EH (cell line): ENCODE results near the gene NEK8.
"Not testable (repeated sequence)": the region's sequence is repeated elsewhere in the genome, so short reads cannot be mapped to it uniquely, and the experiment has no call there.

Experiments used
- DNase-seq: peaks from one replicate; pipeline ENCODE4 v3.0.0-alpha.2; 2015; ENCODE audit warnings: low read depth

NEK8 gene

DNA sequence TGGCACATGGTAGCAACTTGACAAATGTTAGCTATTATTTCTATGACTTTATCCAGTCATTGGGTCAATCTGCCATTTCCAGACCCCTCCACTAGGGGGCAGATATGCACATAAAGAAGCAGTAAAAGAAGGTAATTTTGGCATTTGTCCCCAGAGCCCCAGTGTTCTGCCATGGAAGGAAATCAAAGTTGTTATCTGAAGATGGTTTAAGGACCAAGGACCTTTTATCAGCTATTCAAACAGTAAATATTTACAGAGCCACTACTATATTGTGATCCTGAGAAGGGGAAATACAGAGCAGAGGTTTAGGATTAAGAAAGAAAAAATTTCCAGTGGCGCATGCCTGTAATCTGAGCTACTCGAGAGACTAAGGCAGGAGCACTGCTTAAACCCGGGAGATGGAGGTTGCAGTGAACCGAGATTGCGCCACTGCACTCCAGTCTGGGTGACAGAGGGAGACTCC is 35.2 kb downstream of the NEK8 start:
- peak; percentile 80 for DNase-seq

DNA sequence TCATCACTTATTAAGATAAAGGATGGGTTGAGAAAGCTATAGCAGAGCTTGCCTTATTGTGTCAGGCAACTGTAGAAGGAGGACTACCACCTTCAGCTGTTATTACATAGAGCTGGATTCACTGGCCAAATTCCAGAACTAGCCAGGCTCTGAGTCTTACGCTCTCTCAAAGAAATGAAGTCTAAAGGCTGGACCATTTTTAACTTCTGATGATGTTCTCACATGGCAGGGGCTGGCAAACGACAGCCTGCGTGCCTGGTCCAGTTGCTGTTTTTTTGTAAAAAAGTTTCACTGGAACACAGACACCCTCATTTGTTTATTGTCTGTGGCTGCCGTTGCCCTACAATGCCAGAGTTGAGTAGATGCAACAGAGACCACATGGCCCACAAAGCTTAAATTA is 36.5 kb downstream of the NEK8 start:
- DNase-seq: no peak

DNA sequence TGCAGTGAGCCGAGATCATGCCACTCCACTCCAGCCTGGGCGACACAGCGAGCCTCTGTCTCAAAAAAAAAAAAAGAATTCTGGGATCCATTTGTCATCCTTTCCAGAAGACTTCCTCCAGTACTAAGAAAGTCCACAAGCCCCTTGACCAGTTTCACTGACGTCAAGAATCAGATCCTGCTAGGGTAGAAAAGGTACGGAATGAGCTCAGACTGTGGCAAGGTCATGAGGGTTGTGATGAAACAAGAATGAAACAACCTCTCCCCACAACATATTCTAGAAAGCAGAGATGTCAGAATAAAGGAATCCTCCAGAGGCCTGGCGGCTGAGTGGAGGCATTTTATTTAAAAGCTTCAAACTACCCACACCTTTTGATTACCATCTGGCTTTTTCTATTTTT is 45.1 kb downstream of the NEK8 start:
- no peak for DNase-seq

DNA sequence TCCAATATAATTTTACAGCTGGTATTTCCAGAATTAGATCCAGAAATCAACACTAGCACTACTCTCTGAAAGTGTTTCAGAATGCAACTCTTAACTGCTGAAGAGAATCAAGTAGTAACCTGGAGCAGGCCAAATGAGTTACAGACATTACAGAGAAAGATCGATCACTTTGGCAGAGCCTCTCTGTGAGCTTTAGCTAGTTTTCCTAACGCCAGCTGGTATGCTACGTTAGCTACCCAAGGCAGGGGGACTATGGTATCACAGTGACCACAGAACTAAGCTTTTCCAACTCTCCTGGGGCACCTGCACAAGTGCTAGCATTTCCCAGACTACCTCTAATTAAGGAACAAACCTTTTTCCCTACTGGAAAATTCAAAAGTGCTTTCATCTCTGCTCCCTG is 45.6 kb downstream of the NEK8 start:
- DNase-seq: no peak

DNA sequence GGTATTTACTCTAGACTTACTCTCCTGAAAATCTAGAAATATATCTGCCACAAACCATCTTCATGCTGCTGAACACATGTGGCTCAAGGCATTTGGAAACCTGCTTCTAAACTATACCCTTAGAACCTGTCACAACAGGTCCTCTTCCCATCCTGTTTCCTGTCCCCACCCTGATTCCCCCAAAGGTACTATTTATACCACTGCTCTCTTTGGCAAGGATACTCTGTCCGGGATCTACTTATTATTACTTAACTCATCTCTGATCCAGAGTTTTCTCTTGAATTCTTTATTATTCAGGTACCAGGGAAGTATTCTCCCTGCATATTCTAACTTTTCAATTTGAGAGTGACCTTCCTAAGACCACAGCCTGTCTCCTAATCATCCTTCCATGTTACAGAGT is 48.6 kb downstream of the NEK8 start:
- DNase-seq: no peak

DNA sequence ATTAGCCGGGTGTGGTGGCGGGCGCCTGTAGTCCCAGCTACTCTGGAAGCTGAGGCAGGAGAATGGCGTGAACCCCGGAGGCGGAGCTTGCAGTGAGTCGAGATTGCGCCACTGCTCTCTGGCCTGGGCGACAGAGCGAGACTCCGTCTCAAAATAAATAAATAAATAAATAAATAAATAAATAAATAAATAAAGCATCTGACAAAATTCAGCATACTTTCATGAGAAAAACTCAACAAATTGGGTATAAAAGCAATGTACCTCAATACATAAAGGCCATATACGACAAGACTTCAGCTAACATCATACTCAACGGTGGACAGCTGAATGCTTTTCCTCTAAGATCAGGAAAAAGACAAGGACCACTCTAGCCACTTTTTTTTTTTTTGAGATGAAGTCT is 51.0 kb downstream of the NEK8 start:
- DNase-seq: not testable (repeated sequence)

DNA sequence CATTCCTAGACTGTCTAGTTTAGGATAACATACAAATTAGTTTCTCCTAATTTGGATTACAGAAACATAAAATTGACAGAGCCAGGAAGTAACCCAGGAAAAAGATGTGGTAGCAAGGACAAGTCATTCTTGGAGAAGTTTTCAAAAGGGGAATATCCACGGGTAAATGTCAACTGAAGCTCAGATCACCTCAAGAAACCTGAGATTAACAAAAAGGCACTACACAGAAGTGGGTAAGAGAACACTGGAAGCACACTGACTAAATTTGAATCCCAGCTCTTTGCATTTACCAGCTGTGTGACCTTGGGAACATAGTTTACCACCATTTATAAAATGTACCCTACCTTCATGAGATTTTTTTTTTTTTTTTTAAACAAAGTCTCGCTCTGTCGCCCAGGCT is 54.6 kb downstream of the NEK8 start:
- no peak for DNase-seq

DNA sequence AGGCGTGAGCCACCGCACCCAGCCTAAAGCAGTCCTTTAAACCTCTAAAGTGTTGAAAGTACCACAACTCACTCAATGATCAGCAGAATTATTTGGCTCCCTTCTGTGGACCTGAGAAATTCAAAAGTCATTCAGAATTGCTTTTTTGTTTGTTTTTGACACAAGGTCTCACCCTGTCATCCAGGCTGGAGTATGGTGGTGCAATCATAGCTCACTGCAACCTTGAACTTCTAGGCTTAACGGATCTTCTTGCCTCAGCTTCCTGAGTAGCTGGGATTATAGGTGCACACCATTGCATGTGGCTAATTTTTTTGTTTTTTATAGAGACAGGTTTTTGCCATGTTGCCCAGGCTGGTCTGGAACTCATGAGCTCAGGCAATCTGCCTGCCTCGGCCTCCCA is 59.5 kb downstream of the NEK8 start:
- DNase-seq: no peak
